ENCODE results near the gene PDS5A. TPM values are rescaled to one million over a fixed set of nuclear protein-coding genes. Genes with fewer than 3 reads are reported as not detected.
A peak's percentile ranks its signal among the peaks of the same experiment; 100 is the strongest.

Gene PDS5A
- total and polyA plus RNA-seq, 9 of the 15 experiments (the other 6 are each of a cell fraction or from before 2014, with no cell fraction given), result 16.4 to 85.4 (median 70.0) TPM

DNA sequence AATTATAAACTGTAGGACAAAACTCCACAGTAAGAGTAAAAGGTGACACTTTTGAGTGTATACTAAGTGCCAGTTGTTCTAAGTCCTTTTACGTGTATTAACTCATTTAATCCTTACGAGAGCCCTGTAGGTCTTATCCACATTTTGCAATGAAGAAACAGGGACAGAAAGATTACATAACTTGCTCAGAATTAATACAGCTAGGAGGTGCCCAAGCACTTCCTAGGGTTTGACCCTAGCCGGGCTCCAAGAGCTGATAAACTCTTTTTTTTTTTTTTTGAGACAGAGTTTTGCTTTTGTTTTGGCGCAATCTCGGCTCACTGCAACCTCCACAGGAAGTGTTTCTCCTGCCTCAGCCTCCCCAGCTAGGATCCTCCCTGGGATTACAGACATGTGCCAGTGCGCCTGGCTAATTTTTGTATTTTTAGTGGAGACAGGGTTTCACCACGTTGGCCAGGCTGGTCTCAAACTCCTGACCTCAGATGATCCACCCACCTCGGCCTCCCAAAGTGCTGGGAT lies 169.4 kb downstream of the PDS5A start (continued):
- TF ChIP-seq, protein P1, sequence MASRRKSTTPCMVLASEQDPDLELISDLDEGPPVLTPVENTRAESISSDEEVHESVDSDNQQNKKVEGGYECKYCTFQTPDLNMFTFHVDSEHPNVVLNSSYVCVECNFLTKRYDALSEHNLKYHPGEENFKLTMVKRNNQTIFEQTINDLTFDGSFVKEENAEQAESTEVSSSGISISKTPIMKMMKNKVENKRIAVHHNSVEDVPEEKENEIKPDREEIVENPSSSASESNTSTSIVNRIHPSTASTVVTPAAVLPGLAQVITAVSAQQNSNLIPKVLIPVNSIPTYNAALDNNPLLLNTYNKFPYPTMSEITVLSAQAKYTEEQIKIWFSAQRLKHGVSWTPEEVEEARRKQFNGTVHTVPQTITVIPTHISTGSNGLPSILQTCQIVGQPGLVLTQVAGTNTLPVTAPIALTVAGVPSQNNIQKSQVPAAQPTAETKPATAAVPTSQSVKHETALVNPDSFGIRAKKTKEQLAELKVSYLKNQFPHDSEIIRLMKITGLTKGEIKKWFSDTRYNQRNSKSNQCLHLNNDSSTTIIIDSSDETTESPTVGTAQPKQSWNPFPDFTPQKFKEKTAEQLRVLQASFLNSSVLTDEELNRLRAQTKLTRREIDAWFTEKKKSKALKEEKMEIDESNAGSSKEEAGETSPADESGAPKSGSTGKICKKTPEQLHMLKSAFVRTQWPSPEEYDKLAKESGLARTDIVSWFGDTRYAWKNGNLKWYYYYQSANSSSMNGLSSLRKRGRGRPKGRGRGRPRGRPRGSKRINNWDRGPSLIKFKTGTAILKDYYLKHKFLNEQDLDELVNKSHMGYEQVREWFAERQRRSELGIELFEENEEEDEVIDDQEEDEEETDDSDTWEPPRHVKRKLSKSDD (conservative IDR thresholded peaks at IDR 0.05; ENCODE audit: low read length), result no peak
- TF ChIP-seq CEBPG (CRISPR knock-in tag; IDR thresholded peaks at IDR 0.05) (no peak), CEBPG (tag; conservative IDR thresholded peaks at IDR 0.05 in 1 of 2, IDR thresholded peaks at IDR 0.05 in 1 of 2) (peak in 1 of 2 experiments; percentile 32; a peak in 1 of 4 replicates), RBM22 (IDR thresholded peaks at IDR 0.05; ENCODE audit: low read depth, low read length, poor library complexity, severe bottlenecking) (no peak), MYNN (IDR thresholded peaks at IDR 0.05) (no peak), MYNN (CRISPR knock-in tag; IDR thresholded peaks at IDR 0.05) (no peak), CBFA2T3 (IDR thresholded peaks at IDR 0.05) (peak; percentile 53), BCL6 (CRISPR knock-in tag; IDR thresholded peaks at IDR 0.05) (no peak), SRSF1 (IDR thresholded peaks at IDR 0.05; ENCODE audit: low read depth, low read length) (no peak), BRCA1 (IDR thresholded peaks at IDR 0.05) (no peak), BRCA1 (CRISPR knock-in tag; IDR thresholded peaks at IDR 0.05) (no peak)
- TF ChIP-seq, protein P2, sequence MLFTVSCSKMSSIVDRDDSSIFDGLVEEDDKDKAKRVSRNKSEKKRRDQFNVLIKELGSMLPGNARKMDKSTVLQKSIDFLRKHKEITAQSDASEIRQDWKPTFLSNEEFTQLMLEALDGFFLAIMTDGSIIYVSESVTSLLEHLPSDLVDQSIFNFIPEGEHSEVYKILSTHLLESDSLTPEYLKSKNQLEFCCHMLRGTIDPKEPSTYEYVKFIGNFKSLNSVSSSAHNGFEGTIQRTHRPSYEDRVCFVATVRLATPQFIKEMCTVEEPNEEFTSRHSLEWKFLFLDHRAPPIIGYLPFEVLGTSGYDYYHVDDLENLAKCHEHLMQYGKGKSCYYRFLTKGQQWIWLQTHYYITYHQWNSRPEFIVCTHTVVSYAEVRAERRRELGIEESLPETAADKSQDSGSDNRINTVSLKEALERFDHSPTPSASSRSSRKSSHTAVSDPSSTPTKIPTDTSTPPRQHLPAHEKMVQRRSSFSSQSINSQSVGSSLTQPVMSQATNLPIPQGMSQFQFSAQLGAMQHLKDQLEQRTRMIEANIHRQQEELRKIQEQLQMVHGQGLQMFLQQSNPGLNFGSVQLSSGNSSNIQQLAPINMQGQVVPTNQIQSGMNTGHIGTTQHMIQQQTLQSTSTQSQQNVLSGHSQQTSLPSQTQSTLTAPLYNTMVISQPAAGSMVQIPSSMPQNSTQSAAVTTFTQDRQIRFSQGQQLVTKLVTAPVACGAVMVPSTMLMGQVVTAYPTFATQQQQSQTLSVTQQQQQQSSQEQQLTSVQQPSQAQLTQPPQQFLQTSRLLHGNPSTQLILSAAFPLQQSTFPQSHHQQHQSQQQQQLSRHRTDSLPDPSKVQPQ (CRISPR knock-in tag; IDR thresholded peaks at IDR 0.05; ENCODE audit: borderline replicate concordance), result no peak
- TF ChIP-seq, protein P3, sequence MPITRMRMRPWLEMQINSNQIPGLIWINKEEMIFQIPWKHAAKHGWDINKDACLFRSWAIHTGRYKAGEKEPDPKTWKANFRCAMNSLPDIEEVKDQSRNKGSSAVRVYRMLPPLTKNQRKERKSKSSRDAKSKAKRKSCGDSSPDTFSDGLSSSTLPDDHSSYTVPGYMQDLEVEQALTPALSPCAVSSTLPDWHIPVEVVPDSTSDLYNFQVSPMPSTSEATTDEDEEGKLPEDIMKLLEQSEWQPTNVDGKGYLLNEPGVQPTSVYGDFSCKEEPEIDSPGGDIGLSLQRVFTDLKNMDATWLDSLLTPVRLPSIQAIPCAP (CRISPR knock-in tag; IDR thresholded peaks at IDR 0.05; ENCODE audit: borderline replicate concordance), result no peak
- TF ChIP-seq, protein P4, sequence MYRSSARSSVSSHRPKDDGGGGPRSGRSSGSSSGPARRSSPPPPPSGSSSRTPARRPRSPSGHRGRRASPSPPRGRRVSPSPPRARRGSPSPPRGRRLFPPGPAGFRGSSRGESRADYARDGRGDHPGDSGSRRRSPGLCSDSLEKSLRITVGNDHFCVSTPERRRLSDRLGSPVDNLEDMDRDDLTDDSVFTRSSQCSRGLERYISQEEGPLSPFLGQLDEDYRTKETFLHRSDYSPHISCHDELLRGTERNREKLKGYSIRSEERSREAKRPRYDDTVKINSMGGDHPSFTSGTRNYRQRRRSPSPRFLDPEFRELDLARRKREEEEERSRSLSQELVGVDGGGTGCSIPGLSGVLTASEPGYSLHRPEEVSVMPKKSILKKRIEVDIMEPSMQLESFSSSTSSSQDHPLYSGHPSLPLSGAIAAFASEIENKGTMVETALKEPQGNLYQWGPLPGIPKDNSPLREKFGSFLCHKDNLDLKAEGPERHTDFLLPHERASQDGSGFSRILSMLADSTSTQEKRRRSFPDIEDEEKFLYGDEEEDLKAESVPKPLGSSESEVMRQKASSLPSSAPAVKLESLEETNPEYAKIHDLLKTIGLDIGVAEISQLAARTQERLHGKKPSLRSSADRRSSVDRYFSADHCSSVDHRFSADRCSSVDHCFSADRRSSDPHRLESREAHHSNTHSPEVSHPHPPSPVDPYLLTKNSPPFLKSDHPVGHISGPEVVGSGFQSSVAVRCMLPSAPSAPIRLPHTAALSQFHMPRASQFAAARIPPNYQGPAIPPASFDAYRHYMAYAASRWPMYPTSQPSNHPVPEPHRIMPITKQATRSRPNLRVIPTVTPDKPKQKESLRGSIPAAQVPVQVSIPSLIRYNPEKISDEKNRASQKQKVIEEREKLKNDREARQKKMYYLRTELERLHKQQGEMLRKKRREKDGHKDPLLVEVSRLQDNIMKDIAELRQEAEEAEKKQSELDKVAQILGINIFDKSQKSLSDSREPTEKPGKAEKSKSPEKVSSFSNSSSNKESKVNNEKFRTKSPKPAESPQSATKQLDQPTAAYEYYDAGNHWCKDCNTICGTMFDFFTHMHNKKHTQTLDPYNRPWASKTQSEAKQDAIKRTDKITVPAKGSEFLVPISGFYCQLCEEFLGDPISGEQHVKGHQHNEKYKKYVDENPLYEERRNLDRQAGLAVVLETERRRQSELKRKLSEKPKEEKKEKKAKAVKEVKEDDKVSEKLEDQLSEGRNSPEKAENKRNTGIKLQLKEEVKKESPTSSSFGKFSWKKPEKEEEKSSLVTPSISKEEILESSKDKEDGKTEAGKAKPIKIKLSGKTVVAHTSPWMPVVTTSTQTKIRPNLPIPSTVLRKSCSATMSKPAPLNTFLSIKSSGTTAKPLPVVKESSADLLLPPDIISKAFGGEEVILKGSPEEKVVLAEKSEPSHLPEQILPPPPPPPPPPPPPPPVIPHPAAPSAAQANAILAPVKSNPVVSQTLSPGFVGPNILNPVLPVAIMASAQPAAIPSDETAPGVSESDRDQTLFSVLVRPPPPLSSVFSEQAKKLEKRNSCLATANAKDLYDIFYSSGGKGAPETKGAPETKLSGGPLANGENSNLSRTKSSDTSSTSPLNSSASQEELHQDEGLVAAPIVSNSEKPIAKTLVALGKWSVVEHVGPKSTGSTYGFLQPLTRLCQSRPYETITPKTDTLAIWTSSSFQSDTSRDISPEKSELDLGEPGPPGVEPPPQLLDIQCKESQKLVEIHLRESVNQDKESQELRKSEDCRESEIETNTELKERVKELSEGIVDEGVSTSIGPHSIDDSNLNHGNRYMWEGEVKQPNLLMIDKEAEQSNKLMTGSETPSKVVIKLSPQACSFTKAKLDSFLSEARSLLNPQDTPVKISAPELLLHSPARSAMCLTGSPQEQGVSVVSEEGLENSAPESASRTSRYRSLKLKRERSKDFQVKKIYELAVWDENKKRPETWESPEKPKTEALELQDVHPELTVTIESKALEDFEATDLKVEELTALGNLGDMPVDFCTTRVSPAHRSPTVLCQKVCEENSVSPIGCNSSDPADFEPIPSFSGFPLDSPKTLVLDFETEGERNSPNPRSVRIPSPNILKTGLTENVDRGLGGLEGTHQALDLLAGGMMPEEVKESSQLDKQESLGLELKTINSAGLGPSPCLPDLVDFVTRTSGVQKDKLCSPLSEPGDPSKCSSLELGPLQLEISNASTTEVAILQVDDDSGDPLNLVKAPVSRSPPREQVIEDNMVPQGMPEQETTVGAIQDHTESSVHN (IDR thresholded peaks at IDR 0.05; ENCODE audit: borderline replicate concordance in 1 of 2, low read depth in 1 of 2), result no peak

Data from K562 (cell line).